GM19324 (cell line): ENCODE measurements around the gene PDZRN3.

Source experiments
- ATAC-seq: cut with Tn5 transposase; IDR thresholded peaks from one replicate; pipeline ENCODE4 v1.9.1; 2021; ENCODE audit warnings: mild to moderate bottlenecking, moderate library complexity; ENCODE audit not compliant: unreplicated experiment, low FRiP score

Gene PDZRN3

GRCh38 chr3:73530022-73530396 lies 94.7 kb downstream of the PDZRN3 start:
- ATAC-seq = no peak

GRCh38 chr3:73529308-73530021 lies 95.3 kb downstream of the PDZRN3 start:
- ATAC-seq = no peak

- no peak for ATAC-seq
These were observed 99.2 kb downstream of the PDZRN3 start for GRCh38 chr3:73525591-73525990.

DNA sequence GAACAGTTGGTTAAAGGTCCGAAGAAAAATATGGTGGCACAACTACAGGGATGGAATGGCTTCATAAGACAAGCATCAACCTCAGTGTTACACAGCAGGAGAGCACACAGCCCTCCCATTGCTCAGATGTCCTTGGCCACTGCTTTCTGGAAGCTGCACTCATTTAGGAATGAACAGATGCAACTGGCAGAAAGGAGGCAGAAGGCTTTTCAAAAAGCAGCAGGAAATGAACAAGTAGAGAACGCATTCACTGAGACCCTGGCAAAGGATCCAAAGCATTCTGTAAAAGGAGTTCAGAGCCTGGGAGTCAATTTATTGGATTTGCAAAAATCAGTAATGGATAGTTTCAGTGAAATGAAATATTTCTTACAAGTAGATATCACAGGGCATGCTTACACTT lies 101.1 kb downstream of the PDZRN3 start:
- ATAC-seq = no peak

GRCh38 chr3:73521734-73522336 lies 102.9 kb downstream of the PDZRN3 start:
- ATAC-seq = no peak

DNA sequence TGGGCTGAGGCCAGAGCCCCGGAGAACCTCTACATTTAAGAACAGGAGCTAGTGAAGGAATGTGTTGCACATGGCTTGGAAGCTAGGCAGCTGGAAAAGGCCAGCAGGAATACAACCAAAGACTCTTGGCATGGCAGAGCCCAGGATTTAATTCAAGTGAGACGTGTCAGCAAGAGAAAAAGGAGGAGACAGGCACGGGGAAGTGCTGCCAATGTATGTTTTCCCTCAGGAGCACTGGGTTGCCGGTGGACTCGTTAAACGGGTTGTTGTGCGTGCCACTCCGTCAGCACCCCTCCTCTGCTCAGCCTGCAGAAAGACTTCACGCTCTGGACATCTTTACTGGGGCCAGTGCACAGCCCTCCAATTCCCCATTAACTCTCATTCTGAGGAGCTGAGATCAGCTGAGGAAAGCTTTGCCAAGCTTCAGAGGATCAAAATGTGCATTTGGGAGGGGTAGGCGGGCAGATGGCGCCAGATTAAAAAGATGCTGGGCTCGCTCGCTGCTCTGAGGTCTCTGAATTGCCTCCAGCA lies 103.7 kb downstream of the PDZRN3 start:
- no peak for ATAC-seq

GRCh38 chr3:73516631-73517030 lies 108.1 kb downstream of the PDZRN3 start:
- ATAC-seq = no peak

DNA sequence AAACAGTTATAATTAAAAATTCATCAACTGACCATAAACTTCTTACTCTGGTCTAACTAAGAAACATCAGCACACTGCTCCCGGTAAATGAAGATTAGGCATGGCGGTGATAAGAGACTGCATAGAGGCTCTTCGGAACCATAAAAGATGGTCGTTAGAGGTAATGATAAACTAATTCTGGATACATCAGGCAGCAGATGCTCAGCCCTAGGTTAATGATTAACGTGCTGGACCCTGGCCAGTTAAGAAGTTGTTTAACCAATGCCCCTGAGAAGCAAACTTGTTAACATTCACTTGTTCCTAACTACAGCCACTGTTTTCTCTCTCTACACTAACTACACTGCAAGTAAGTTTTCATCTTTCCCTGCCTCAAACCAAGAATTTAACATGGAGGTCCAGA lies 111.5 kb downstream of the PDZRN3 start:
- no peak for ATAC-seq

GRCh38 chr3:73511571-73512525 lies 112.9 kb downstream of the PDZRN3 start:
- no peak for ATAC-seq

DNA sequence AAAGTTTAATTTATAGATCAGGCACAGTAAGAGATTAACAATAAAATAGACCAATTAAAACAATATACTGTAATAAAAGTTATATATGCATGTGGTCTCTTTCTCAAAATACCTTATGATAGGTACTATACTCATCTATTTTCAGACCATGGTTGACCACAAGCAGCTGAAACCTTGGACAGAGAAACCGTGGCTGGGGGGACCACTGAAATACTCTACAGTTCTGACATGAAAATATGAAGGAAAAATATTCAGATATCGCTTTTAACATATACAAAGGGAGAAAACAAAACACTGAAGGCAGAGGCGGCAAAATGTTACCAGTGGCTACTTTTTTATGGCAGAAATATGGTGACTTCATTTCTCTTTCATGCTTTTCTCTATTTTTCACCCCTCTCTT lies 114.0 kb downstream of the PDZRN3 start:
- no peak for ATAC-seq

GRCh38 chr3:73510334-73510733 lies 114.4 kb downstream of the PDZRN3 start:
- ATAC-seq = no peak

DNA sequence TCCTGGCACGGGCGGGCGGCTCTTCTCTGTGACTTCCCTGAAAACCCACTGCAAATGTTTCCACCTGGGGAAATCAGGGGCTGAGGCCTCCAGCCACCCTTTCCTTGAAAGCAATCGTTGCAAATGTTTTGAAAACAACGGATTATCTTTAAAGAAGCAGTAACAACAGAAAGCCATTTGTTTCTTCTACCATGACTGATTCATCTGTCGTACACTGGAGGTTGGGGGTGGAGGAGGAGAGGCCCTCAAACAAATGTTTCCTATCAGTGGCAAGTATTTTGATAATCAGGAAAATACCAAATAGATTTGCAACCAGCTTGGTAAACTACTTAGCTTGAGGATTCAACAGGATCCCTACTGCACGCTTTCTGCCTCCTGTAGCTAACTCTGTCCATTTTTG lies 114.9 kb downstream of the PDZRN3 start:
- ATAC-seq = no peak

DNA sequence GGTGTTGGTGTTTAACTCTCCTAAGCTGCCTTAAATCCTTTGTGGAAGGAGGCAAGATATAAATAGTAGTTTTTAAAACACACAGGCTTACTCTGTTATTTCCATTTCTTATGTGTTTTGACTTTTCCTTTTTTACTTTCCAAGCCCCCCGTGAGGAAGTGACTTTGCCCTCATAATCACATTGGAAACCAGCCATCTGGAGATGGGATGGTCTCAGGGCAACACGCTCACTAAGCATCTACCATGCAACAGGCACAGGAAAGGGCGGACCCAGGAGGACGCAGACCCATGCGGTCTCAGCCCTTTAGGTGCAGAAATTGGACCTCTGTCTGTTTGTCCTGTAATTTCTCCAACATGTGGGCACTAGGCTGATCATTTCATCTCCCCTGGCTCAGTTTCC lies 115.7 kb downstream of the PDZRN3 start:
- ATAC-seq = no peak

GRCh38 chr3:73508330-73508954 lies 116.3 kb downstream of the PDZRN3 start:
- peak; percentile 43 for ATAC-seq

DNA sequence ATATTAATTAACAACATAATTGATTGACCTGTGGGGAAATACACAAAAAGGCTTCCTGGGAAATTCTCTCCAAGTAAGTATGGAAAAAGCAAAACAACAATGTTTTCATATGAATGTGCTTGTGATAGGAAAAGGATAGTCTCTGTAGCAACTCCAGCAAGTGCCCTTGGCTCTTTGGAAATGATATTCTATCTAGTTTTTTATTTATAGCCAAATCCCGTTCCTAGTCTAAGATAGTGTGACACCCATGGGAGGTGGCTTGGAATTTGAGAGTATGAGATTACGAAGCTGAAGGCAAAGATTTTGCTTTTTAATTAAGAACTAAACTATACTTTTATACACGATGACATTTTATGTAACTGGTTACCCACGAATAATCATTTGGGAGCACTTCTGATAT lies 119.9 kb downstream of the PDZRN3 start:
- ATAC-seq = no peak

DNA sequence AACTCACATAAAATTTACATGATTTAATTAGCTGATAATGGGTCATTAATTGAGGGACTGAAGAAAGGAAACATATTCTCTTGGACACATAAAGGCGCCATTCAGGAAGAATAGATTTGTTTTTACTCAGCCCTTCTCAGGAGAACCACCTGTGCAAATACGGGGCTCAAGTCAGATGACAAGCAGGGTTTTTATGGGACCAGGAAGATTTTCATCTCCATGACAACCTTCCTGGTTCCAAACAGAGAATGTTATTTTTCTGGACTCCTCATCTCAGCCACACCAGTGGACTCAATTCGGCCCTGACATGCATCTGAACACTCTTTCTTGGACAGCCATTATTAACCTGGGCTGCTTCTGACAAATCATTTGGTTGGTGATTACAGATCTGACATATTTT lies 120.5 kb downstream of the PDZRN3 start:
- no peak for ATAC-seq

- ATAC-seq = peak; percentile 70
These were observed 121.0 kb downstream of the PDZRN3 start for GRCh38 chr3:73503781-73504180.

GRCh38 chr3:73502609-73503583 lies 121.8 kb downstream of the PDZRN3 start:
- peak; percentile 59 for ATAC-seq

- ATAC-seq = no peak
These were observed 124.4 kb downstream of the PDZRN3 start for GRCh38 chr3:73500321-73500720.
